HG03135 (cell line): ENCODE results near the gene SNUPN.
A peak's percentile ranks its signal among the peaks of the same experiment; 100 is the strongest.
"Not testable (repeated sequence)": the region's sequence is repeated elsewhere in the genome, so short reads cannot be mapped to it uniquely, and the experiment has no call there.

ENCODE experiments used
- ATAC-seq: cut with Tn5 transposase; IDR thresholded peaks from one replicate; pipeline ENCODE4 v1.9.1; 2021; ENCODE audit warnings: mild to moderate bottlenecking, moderate library complexity; ENCODE audit not compliant: unreplicated experiment

The SNUPN gene

DNA sequence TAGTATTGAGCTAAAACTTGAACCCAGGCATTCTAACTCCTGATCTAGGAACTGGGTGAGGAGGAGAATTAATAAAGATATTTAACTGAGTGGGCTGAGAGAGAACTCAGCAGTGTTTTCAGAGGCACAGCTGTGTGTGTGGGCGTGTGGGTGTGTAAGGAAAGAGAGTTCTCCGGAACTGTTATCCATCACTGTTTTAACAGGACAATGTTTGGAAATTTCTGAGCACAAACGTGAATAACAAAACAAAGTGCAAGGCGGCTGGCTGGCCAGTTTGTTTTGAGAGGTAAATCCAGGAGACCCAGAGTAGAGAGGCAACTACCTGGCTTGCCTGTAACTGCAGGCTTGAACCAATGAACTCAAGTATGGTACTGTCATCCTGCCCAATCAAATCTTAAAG, 41.4 kb downstream of the SNUPN start:
- ATAC-seq: no peak

DNA sequence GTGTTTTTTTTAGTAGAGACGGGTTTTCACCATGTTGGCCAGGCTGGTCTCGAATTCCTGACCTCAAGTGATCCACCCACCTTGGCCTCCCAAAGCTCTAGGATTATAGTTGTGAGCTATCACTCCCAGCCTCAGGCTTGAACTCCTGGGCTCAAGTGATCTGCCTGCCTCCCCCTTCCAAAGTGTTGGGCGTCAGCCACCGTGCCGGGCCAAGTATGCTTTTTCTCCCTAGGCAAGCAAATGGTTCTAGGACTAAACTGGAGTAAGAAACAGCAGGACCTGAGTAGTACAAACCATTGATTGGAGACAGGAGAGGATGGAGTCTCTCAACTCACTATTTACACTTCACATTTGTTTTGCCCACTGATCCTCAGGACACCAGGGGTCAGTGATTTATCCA, 41.8 kb downstream of the SNUPN start:
- no peak for ATAC-seq

DNA sequence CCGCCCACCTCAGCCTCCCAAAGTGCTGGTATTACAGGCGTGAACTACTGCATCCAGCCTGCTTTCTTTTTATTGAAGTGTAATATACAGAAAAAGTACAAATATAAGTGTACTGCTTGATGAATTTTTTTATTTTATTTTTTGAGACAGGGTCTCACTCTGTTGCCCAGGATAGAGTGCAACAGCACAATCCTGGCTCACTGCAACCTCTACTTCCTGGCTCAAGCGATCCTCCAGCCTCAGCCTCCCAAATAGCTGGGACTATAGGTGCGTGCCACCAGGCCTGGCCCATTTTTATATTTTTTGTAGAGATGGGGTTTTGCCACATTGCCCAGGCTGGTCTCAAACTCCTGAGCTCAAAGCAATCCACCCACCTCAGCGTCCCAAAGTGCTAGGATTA, 42.6 kb downstream of the SNUPN start:
- not testable (repeated sequence) for ATAC-seq

DNA sequence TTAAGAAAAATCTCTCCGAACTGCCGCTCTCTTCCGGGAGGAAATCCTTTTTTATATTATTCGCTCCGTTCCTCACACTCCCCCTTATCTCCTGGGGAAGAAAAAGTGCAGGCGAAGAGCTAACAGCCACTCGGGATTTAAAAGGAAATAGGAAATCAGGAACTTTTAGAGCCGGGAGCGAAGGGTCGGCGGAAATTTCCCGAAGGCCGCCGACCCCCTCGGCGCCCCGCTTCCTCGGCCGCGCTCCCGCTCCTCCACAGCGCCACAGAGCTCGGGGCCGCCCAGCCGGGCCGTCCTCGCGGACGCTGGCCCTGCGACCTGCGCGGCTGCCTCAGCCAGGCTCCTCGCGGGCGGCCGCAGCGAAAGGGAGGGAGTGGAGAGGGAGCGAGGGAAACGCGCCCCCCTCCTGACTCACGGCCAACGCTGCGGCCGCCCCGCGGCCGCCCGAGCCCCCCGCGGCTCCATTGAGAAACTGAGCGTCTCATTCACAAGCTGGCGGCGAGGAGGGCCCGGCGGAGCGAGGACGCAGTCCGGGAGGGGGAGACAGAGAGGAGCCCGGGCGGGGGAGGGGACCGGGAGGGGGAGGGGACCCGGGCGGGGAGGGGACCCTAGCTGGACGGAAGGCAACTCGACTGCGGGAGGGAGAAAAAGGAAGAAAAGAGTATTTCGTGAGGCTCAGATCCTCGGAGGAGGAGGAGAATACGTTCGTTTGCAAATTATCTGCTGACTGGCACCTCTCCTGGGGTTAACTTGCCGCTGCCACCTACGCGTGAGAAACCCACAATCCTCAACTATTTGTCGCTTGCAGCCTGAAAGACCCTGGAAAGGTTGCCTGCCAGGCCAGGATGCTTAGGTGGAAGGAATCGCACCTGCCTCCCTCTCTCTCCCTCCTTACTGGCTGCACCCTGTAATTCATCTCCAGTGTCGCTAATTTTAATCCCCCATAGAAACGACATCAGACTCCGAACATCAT, 46.3 kb downstream of the SNUPN start, which contains the start of gene PTPN9:
TSS of gene PTPN9 (minus strand) at position 368 of the 973 bp plus-strand sequence. CDS start 539 bp downstream, outside the sequence.
- peak; percentile 54 for ATAC-seq

DNA sequence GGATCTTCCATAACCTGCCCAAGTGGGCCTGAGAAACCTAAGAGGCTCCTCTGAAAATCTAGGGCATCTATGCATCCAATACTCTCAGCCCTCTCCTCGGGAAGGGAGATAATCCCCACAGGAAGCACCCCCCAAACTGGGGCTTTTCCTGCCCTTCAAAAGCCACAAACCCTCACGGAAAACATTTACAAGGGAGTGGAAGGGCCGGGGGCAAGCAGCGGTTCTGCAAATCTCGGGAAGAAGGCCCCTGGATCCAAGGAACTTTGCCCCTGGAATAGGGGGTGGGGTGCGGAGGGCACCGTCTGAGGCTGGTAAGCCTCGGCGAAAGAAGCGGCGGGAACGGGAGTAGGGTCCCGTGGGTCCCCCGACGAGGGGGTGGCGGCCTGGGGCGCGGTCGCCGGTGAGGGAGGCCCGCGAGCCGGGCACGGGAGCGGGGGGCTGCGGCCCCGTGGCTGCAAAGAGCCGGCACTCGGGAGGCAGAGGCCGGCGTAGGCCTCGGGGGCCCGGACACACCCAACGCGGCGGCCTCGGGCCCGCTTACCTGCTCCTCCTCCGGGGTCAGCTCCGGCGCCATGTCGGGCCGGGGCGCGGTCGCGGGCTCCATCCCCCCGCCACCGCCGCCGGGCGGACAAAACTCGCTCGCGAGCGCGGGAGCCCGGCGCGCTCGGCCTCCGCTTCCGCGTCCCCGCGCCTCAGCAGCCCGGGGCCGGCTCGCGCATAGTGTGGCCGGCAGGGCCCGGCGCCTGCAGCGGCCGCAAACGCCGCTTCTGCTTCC, 47.2 kb downstream of the SNUPN start:
- peak; percentile 41 for ATAC-seq

DNA sequence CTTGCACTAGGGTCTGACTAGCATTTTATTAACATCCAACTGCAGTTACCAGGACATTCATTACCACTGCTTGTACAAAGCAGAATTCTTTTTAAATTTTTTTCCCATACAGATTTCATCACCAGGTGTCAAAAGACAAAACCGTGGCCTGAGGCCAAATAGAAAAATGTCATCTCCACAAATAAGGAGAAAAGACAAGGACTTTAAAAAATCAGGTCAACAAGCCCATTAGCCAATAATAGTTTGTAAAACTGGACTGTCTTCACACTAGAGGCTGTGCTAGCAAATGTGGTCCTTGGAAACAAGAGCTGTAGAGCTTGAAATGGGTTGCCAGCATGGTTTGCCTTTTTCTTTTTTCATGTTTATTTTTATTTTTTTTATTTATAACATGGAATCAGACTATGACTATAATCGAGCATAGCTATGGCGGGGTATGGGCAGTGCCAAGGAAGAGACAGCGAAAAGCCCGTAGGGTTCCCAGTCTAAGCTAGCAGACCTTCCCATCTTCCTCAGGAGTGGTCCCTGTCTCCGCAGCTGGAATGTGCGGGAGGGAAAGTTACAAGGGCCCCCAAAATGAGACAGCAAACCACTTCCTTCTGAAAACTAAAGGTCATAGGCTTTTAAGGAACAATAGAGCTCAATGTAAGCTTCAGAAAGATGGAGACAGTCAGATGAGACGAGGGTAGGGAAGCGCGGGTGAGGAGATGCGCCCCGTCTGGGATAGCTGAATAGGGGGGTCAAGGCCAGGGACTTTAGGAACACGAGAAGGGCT, 47.9 kb downstream of the SNUPN start:
- ATAC-seq: peak; percentile 6

DNA sequence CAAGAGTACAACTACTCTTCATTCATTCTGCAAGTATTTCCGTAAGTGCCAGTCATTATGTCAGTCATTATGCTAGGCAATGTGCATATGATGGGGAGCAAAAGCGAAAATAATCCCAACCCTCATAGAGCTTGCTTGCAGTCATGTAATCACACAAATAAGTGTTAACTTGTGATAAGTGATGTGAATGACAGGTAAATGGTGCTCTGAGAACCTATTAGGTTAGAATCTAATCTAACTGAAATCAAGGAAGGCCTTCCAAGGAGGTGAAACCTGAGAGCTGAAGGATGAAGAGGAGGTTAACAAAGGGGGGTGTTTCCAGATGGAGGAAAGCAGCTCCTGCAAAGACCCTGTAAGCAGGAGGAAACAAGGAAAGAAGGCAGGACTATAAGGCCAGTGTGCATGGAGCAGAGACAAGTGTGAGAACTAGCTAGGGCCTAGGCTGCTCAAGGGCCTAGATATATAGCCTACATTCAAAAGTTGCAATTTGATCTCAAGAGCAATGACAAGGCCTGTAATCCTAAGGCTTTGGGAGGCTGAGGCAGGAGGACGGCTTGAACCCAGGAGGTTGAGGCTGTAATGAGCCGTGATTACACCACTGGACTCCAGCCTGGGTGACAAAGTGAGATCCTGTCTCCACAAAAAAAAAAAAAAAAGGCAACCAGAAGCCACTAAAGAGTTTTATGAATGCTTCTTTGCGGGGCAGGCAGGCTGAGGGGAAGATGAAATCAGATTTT, 51.7 kb downstream of the SNUPN start:
- no peak for ATAC-seq

DNA sequence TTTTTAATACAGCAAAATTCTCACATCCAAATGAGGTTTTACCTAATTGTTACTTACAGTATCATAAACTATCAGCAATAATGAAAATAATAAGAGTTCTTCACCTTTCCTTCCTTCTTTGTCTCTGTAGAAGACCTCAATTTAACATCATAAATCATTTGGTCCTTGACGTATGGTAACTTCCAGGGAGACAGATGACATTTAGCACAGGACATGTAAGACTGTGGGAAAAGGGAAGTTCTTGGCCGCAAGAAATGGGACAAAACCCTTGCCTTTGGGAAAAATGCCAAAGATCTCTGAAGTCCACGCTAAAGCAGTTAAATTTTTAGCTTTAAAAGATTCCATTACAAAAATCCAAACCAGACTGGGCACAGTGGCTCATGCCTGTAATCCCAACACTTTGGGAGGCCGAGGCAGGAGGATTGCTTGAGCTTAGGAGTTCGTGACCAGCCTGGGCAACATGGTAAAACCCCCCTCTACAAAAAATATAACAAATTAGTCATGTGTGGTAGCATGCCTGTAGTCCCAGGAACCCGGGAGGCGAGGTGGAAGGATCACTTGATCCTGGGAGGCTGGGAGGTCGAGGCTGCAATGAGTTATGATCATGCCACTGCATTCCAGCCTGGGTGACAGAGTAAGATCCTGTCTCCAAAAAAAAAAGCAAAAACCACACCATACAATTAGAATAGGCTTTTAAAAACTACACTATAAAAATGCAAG, 55.2 kb downstream of the SNUPN start:
- no peak for ATAC-seq

DNA sequence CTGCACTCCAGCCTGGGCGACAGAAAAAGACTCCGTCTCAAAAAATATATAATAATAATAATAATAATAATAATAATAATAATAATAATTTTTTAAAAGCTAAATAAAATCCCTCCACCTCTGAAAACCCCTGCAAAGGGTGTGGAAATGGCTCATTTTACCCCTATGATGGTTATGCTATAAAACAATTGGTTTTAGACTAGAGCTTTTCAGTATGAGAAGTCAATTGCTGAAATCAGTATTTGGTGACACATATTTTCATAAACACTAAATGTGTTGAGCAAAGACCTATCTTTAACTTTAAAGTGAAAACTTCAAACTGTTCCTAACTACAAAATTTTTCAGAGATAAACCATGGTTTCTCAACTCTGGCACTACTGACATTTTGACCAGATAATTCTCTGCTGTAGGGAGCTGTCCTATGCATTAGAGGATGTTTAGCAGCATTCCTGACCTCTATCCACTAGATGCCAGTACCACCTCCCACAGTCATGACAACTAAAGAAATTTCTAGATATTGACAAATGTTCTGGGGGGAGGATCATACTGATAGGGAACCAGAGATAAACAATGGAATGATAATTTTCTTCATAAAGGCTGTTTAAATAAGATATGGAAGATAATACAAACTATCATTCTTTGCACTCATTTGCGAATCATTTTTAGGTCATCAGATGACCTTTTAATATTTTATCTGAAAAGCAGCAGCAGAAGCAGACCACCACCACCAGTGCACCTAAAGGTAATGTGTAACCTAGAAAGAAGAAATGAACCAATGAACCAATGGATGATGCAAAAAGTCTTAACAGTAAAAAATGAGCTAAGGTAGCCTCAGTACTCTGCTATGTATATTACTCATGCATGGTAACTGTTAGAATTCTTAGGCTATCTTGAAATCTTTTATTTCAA, 60.2 kb downstream of the SNUPN start:
- ATAC-seq: no peak

DNA sequence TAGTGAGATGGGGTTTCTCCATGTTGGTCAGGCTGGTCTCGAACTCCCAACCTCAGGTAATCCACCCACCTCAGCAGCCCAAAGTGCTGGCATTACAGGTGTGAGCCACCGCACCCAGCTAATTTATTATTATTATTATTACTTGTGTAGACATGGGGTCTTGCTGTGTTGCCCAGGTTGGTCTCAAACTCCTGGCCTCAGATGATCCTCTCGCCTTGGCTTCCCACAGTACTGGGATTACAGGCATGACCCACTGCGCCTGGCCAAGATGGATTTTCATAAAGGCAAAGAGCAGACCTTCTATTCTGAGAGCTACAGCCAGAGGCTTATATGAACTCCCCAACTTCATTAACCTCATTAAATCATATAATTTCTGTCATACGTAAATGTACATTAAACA, 63.6 kb downstream of the SNUPN start:
- ATAC-seq: no peak

DNA sequence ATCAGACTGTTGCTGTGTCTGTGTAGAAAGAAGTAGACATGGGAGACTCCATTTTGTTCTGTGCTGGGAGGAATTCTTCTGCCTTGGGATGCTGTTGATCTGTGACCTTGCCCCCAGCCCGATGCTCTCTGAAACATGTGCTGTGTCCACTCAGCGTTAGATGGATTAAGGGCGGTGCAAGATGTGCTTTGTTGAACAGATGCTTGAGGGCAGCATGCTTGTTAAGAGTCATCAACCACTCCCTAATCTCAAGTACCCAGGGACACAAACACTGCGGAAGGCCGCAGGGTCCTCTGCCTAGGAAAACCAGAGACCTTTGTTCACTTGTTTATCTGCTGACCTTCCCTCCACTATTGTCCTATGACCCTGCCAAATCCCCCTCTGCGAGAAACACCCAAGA, 66.2 kb downstream of the SNUPN start:
- ATAC-seq: not testable (repeated sequence)

DNA sequence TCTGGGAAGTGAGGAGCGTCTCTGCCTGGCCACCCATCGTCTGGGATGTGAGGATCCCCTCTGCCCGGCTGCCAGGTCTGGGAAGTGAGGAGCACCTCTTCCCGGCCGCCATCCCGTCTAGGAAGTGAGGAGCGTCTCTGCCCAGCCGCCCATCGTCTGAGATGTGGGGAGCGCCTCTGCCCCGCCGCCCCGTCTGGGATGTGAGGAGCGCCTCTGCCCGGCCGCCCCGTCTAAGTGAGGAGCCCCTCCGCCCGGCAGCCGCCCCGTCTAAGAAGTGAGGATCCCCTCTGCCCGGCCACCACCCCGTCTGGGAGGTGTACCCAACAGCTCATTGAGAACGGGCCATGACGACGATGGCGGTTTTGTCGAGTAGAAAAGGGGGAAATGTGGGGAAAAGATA, 66.6 kb downstream of the SNUPN start:
- ATAC-seq: not testable (repeated sequence)

DNA sequence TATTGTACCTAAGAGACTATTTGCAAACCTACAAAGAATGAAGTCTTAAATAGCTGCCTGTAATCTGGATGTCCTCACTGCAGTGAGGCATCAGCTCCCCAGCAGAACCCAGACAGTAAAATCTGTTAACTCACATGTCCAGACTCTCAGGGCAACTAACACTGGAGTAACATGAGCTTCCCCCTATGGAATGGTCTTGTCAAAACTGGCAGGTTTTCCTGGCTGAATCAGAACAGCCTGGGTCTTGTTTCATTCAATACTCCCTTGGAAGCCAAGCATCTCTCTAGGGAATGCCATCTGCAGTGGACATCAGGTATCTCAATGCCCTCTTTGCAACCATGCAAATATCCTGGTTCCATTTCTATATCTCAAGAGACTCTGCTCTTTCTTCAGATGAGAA, 70.8 kb downstream of the SNUPN start:
- no peak for ATAC-seq

DNA sequence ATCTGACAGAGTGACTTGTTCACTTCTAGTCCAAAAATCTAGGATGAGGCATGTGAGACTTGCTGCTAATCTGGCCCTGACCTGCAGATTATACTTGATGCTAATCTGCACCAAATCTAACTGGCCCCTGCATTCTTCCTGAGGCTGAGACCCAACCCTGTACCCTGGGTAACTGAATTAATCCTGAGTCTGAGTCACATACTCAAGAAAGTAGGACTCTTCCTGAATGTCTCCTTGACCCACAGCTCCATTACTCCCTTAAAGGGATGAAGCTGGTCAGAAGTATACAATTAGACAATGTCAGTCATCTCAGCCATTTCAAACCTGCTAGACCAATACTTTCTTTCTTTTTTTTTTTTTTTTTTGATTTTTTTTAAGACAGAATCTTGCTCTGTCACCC, 71.9 kb downstream of the SNUPN start:
- ATAC-seq: no peak

DNA sequence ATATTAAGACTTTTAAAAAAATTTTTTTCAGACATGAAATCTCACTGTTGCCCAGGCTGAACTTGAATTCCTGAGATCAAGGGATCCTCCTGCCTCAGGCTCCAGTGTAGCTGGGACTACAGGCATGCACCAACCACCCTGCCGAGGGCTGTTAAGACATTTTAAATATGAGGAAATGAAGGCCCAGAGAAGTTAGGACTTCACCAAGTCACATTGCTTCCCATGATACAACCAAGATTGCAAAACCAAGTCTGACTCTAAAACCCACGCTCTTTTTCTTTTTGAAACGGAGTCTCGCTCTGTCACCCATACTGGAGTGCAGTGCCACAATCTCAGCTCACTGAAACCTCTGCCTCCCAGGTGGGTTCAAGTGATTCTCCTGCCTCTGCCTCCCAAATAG, 74.4 kb downstream of the SNUPN start:
- no peak for ATAC-seq
